Measurements from ENCODE around the gene TNS1.

The TNS1 gene

GRCh38 chr2:217958206-217958883 is 44.5 kb downstream of the TNS1 start:
- Histone ChIP-seq H3K27ac (ENCODE audit: insufficient read depth, low read length, poor library complexity, severe bottlenecking) (no peak overlapping the region), H3K4me3 (ENCODE audit: insufficient read depth, low read depth, low read length, poor library complexity, severe bottlenecking) (no peak overlapping the region), H3K9me3 (ENCODE audit: control insufficient read depth, low read length) (no peaks in the 10 kb centered on the region), H3K36me3 (ENCODE audit: control insufficient read depth, insufficient read depth, low read length) (no peaks in the 10 kb centered on the region), H3K4me1 (ENCODE audit: control insufficient read depth, insufficient read depth, low read length, poor library complexity, severe bottlenecking) (no peaks in the 10 kb centered on the region), H3K27me3 (replicated peaks; ENCODE audit: control insufficient read depth, insufficient read depth, low read length, poor library complexity, severe bottlenecking) (no peaks in the 10 kb centered on the region)
- DNase-seq = no peak

- Histone ChIP-seq H3K27ac (ENCODE audit: insufficient read depth, low read length, poor library complexity, severe bottlenecking) (no peak overlapping the region), H3K9me3 (ENCODE audit: control insufficient read depth, low read length) (no peaks in the 10 kb centered on the region), H3K36me3 (ENCODE audit: control insufficient read depth, insufficient read depth, low read length) (no peaks in the 10 kb centered on the region), H3K27me3 (replicated peaks; ENCODE audit: control insufficient read depth, insufficient read depth, low read length, poor library complexity, severe bottlenecking) (no peaks in the 10 kb centered on the region), H3K4me3 (ENCODE audit: insufficient read depth, low read depth, low read length, poor library complexity, severe bottlenecking) (no peak overlapping the region), H3K4me1 (ENCODE audit: control insufficient read depth, insufficient read depth, low read length, poor library complexity, severe bottlenecking) (no peaks in the 10 kb centered on the region)
- no peak for DNase-seq
Measured at GRCh38 chr2:217956586-217957457, 46.0 kb downstream of the TNS1 start.

- Histone ChIP-seq H3K27me3 (replicated peaks; ENCODE audit: control insufficient read depth, insufficient read depth, low read length, poor library complexity, severe bottlenecking) (no peaks in the 10 kb centered on the region), H3K4me3 (ENCODE audit: insufficient read depth, low read depth, low read length, poor library complexity, severe bottlenecking) (no peak overlapping the region), H3K9me3 (ENCODE audit: control insufficient read depth, low read length) (no peaks in the 10 kb centered on the region), H3K36me3 (ENCODE audit: control insufficient read depth, insufficient read depth, low read length) (no peaks in the 10 kb centered on the region), H3K4me1 (ENCODE audit: control insufficient read depth, insufficient read depth, low read length, poor library complexity, severe bottlenecking) (no peaks in the 10 kb centered on the region), H3K27ac (ENCODE audit: insufficient read depth, low read length, poor library complexity, severe bottlenecking) (no peak overlapping the region)
- no peak for DNase-seq
Measured at GRCh38 chr2:217955881-217956493, 46.8 kb downstream of the TNS1 start.

GRCh38 chr2:217954971-217955740 is 47.6 kb downstream of the TNS1 start:
- Histone ChIP-seq H3K27me3 (replicated peaks; ENCODE audit: control insufficient read depth, insufficient read depth, low read length, poor library complexity, severe bottlenecking) (no peaks in the 10 kb centered on the region), H3K4me3 (ENCODE audit: insufficient read depth, low read depth, low read length, poor library complexity, severe bottlenecking) (no peak overlapping the region), H3K27ac (ENCODE audit: insufficient read depth, low read length, poor library complexity, severe bottlenecking) (no peak overlapping the region), H3K36me3 (ENCODE audit: control insufficient read depth, insufficient read depth, low read length) (no peaks in the 10 kb centered on the region), H3K9me3 (ENCODE audit: control insufficient read depth, low read length) (no peaks in the 10 kb centered on the region), H3K4me1 (ENCODE audit: control insufficient read depth, insufficient read depth, low read length, poor library complexity, severe bottlenecking) (no peaks in the 10 kb centered on the region)
- no peak for DNase-seq

GRCh38 chr2:217954469-217954868 is 48.3 kb downstream of the TNS1 start:
- Histone ChIP-seq H3K27me3 (replicated peaks; ENCODE audit: control insufficient read depth, insufficient read depth, low read length, poor library complexity, severe bottlenecking) (no peaks in the 10 kb centered on the region), H3K4me3 (ENCODE audit: insufficient read depth, low read depth, low read length, poor library complexity, severe bottlenecking) (no peak overlapping the region), H3K9me3 (ENCODE audit: control insufficient read depth, low read length) (no peaks in the 10 kb centered on the region), H3K4me1 (ENCODE audit: control insufficient read depth, insufficient read depth, low read length, poor library complexity, severe bottlenecking) (no peaks in the 10 kb centered on the region), H3K27ac (ENCODE audit: insufficient read depth, low read length, poor library complexity, severe bottlenecking) (no peak overlapping the region), H3K36me3 (ENCODE audit: control insufficient read depth, insufficient read depth, low read length) (no peaks in the 10 kb centered on the region)
- no peak for DNase-seq

GRCh38 chr2:217954051-217954450 is 48.7 kb downstream of the TNS1 start:
- no peak overlapping the region for H3K4me3 ChIP-seq (ENCODE audit: insufficient read depth, low read depth, low read length, poor library complexity, severe bottlenecking)
- no peak for DNase-seq
- no peaks in the 10 kb centered on the region for H3K27me3 ChIP-seq (replicated peaks; ENCODE audit: control insufficient read depth, insufficient read depth, low read length, poor library complexity, severe bottlenecking)
- H3K36me3 ChIP-seq (ENCODE audit: control insufficient read depth, insufficient read depth, low read length) = no peaks in the 10 kb centered on the region
- H3K9me3 ChIP-seq (ENCODE audit: control insufficient read depth, low read length) = no peaks in the 10 kb centered on the region
- no peak overlapping the region for H3K27ac ChIP-seq (ENCODE audit: insufficient read depth, low read length, poor library complexity, severe bottlenecking)
- H3K4me1 ChIP-seq (ENCODE audit: control insufficient read depth, insufficient read depth, low read length, poor library complexity, severe bottlenecking) = no peaks in the 10 kb centered on the region

- no peaks in the 10 kb centered on the region for H3K4me1 ChIP-seq (ENCODE audit: control insufficient read depth, insufficient read depth, low read length, poor library complexity, severe bottlenecking)
- H3K36me3 ChIP-seq (ENCODE audit: control insufficient read depth, insufficient read depth, low read length) = no peaks in the 10 kb centered on the region
- no peaks in the 10 kb centered on the region for H3K9me3 ChIP-seq (ENCODE audit: control insufficient read depth, low read length)
- H3K27ac ChIP-seq (ENCODE audit: insufficient read depth, low read length, poor library complexity, severe bottlenecking) = no peak overlapping the region
- DNase-seq = no peak
- H3K27me3 ChIP-seq (replicated peaks; ENCODE audit: control insufficient read depth, insufficient read depth, low read length, poor library complexity, severe bottlenecking) = no peaks in the 10 kb centered on the region
- H3K4me3 ChIP-seq (ENCODE audit: insufficient read depth, low read depth, low read length, poor library complexity, severe bottlenecking) = no peak overlapping the region
Measured at GRCh38 chr2:217953531-217953932, 49.3 kb downstream of the TNS1 start.

GRCh38 chr2:217953011-217953481 is 49.7 kb downstream of the TNS1 start:
- Histone ChIP-seq H3K9me3 (ENCODE audit: control insufficient read depth, low read length) (no peaks in the 10 kb centered on the region), H3K27ac (ENCODE audit: insufficient read depth, low read length, poor library complexity, severe bottlenecking) (no peak overlapping the region), H3K27me3 (replicated peaks; ENCODE audit: control insufficient read depth, insufficient read depth, low read length, poor library complexity, severe bottlenecking) (no peaks in the 10 kb centered on the region), H3K4me3 (ENCODE audit: insufficient read depth, low read depth, low read length, poor library complexity, severe bottlenecking) (no peak overlapping the region), H3K4me1 (ENCODE audit: control insufficient read depth, insufficient read depth, low read length, poor library complexity, severe bottlenecking) (no peaks in the 10 kb centered on the region), H3K36me3 (ENCODE audit: control insufficient read depth, insufficient read depth, low read length) (no peaks in the 10 kb centered on the region)
- no peak for DNase-seq

GRCh38 chr2:217952409-217952808 is 50.4 kb downstream of the TNS1 start:
- Histone ChIP-seq H3K9me3 (ENCODE audit: control insufficient read depth, low read length) (no peaks in the 10 kb centered on the region), H3K27ac (ENCODE audit: insufficient read depth, low read length, poor library complexity, severe bottlenecking) (no peak overlapping the region), H3K36me3 (ENCODE audit: control insufficient read depth, insufficient read depth, low read length) (no peaks in the 10 kb centered on the region), H3K4me3 (ENCODE audit: insufficient read depth, low read depth, low read length, poor library complexity, severe bottlenecking) (no peak overlapping the region), H3K4me1 (ENCODE audit: control insufficient read depth, insufficient read depth, low read length, poor library complexity, severe bottlenecking) (no peaks in the 10 kb centered on the region), H3K27me3 (replicated peaks; ENCODE audit: control insufficient read depth, insufficient read depth, low read length, poor library complexity, severe bottlenecking) (no peaks in the 10 kb centered on the region)
- no peak for DNase-seq

Data from effector memory CD4-positive, alpha-beta T cell (primary cell).